ENCODE data around the gene GALNT16.

The GALNT16 gene

DNA sequence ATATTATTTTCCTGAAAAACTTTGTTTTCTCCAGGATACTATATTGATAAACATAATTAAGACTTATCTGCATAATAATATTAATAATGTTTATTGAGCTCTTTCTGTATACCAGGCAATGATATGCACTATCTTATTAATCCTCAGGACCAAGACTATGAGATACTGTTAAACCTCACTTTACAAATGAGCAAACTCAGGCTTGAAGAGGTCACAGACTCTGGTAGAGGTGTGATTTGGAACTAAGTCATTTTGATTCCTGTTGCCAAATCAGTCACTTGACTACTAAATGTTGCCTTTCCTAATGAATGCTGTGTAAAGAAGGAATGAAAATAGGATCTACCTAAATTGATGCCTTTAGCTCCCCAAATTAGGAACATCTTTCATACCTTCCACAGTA lies 145.8 kb downstream of the GALNT16 start:
- DNase-seq (ENCODE audit: low read depth) = no peak
